NCI-H2081 (cell line): ENCODE data around the gene CACNA1B.
"Not testable (repeated sequence)": the region's sequence is repeated elsewhere in the genome, so short reads cannot be mapped to it uniquely, and the experiment has no call there.

Experiments used
- DNase-seq, 2 experiments: peaks; one replicate each; lab custom pipeline; 2025; lab: John Stamatoyannopoulos, UW

CACNA1B gene

DNA sequence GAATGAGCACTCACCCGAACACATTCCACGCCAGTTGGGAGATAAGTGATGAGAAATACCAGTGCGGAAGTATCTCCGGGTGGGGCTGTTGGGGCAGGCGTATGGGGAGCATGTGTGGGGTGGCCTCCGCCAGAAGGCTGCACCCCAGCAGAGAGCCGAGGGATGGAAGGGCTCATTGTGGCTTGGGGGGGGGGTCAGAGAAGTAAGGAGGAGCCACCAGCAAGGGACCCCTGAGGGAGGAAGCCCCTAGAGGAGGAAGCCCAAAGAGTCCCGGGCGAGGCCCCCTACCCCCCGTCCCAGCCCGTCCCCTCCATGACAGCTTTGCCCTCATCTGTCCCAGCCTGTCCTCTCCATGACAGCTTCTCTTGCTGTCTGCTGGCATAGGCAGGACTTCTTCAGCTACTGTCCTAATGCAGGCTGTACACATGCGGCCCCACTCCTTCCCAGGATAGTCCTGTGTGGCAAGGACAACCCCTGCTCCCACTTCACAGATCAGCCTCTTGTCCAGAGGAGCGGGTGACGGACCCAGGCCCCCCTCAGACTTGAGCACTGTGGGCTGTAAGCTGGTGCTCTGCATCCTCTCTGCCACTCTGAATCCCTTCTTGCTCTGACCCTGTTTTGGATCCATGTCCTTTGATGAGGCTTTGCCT is 239.6 kb downstream of the CACNA1B start:
- no peak for DNase-seq

GRCh38 chr9:138117836-138118235 is 240.3 kb downstream of the CACNA1B start:
- DNase-seq, result no peak

- DNase-seq, result no peak
Measured at GRCh38 chr9:138118601-138119071, 241.1 kb downstream of the CACNA1B start.

GRCh38 chr9:138119202-138120027 is 241.8 kb downstream of the CACNA1B start:
- no peak for DNase-seq

DNA sequence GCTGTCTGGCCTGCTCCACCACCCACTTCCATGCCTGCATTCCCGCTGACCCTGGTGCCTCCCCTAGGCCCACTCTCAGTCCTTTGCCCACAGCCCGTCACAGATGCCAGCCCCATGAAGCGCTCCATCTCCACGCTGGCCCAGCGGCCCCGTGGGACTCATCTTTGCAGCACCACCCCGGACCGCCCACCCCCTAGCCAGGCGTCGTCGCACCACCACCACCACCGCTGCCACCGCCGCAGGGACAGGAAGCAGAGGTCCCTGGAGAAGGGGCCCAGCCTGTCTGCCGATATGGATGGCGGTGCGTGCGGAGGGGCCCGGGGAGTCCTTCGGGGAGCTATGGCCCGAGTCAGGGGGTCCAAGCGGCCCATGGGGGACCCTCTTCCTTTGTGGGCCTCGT is 242.5 kb downstream of the CACNA1B start:
- DNase-seq, result no peak

- no peak for DNase-seq
Measured at GRCh38 chr9:138120511-138121437, 243.2 kb downstream of the CACNA1B start.

- DNase-seq, result no peak
Measured at GRCh38 chr9:138121438-138122050, 244.0 kb downstream of the CACNA1B start.

DNA sequence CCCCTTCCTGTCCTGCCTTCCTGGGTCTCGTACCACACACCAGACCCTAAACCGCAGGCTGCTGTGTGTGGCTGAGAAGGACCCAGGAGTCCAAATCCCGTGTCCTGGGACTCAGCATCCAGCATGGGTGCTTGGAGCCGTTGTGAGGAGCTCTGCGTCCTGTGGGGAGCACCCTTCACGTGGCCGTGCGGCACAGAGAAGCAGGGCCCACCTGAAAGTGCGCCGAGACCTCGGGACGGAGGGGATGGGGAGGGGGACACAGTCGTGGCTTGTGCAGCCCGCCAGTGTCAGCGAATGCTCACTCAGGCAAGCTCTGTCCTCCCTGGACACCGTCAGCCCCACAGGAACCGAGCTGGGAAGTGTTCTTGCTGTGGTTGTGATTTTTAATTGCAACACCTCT is 244.6 kb downstream of the CACNA1B start:
- no peak for DNase-seq

DNA sequence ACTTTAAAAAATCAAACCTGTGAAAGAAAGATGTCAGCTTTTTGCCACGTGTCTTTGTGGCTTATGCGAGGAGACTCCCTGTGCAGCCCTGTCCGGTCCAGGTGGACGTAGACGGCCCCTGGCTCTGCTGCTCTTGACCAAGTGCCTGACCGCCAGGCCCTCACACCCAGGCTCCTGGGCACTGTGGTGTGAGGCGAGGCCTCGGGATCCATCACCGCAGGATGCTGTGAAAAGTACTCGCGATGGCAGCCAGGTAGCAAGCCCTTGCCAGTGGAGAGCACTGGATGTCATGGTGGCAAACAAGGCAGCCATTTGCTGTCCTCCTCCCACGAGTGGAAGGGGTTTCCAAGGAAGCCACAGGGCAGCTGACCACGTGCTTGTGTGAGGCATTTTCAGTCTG is 245.1 kb downstream of the CACNA1B start:
- DNase-seq, result no peak

DNA sequence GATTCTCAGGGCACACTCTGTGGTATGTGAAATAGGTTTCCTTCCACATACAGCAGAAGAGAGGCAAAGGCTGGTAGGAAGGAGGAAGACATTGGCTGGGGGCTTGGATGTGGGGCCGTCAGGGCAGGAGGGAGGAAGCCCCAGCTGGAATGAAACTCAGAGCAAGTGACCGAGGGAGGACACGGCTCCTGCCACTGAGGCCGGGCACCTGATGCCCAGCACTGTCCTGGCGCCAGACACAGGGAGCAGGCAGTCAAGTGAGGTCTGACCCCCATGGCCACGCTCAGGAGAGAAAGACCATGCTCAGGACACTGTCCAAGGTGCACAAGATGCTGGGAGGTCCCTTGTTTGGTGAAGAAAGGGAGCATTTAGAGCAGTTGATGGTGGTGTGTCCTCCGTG is 245.5 kb downstream of the CACNA1B start:
- DNase-seq, result no peak

- not testable (repeated sequence) for DNase-seq
Measured at GRCh38 chr9:138126090-138126857, 248.7 kb downstream of the CACNA1B start.

- not testable (repeated sequence) for DNase-seq
Measured at GRCh38 chr9:138126858-138127584, 249.4 kb downstream of the CACNA1B start.

- DNase-seq, result not testable (repeated sequence)
Measured at GRCh38 chr9:138128027-138128426, 250.4 kb downstream of the CACNA1B start.

DNA sequence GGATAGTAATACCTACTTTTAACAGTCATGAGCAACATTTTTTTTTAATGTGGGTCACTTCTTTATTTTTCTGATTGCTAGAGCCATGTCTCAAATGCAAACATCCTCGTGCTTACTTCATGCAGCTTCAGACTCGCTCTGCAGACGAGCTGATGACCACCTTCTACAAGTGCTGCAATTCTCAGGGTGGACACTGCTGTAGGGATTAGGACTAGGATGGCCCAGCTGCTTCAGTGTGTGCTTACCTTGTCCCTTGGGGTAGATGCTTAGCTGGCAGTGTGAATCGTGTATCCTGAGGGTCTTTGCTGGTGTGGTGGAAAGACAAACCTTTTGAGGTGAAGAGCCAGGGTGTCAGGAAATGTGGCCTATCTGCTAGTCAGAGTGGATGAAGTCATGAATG is 251.7 kb downstream of the CACNA1B start:
- not testable (repeated sequence) for DNase-seq

DNA sequence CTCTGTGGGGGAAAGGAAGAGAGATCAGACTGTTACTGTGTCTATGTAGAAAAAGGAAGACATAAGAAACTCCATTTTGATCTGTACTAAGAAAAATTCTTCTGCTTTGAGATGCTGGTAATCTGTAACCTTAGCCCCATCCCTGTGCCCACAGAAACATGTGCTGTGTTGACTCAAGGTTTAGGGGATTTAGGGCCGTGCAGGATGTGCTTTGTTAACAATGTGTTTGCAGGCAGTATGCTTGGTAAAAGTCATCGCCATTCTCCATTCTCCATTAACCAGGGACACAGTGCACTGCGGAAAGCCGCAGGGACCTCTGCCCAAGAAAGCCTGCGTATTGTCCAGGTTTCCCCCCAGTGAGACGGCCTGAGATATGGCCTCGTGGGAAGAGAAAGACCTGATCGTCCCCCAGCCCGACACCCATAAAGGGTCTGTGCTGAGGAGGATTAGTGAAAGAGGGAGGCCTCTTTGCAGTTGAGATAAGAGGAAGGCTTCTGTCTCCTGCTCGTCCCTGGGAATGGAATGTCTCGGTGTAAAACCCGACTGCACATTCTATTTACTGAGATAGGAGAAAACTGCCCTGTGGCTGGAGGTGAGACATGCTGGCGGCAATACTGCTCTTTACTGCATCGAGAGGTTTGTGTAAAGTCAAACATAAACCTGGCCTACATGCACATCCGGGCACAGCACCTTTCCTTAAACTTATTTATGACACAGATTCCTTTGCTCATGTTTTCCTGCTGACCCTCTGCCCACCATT is 255.5 kb downstream of the CACNA1B start:
- DNase-seq, result not testable (repeated sequence)

DNA sequence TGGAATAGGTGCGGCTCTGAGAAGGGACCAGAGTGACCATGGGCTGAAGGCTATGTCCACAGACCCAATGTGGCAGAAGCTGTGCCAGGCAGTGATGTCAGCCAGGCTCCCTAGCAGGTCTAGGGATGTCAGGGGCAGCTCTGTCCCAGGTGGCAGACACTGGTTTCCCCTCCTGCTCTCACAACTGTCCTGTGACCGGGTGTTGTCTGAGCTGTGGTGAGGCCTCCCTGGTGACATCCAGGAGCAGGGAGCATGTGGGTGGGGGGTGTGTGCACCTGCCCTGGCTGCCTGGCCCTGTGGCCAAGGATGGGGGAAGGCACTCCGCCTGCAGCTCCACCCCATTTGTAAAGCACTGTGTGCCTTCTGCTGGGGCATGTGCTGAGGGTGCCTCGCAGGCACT is 257.0 kb downstream of the CACNA1B start:
- DNase-seq, result not testable (repeated sequence)

- not testable (repeated sequence) for DNase-seq
Measured at GRCh38 chr9:138139096-138139495, 261.5 kb downstream of the CACNA1B start.

GRCh38 chr9:138140980-138141379 is 263.4 kb downstream of the CACNA1B start:
- DNase-seq, result not testable (repeated sequence)

DNA sequence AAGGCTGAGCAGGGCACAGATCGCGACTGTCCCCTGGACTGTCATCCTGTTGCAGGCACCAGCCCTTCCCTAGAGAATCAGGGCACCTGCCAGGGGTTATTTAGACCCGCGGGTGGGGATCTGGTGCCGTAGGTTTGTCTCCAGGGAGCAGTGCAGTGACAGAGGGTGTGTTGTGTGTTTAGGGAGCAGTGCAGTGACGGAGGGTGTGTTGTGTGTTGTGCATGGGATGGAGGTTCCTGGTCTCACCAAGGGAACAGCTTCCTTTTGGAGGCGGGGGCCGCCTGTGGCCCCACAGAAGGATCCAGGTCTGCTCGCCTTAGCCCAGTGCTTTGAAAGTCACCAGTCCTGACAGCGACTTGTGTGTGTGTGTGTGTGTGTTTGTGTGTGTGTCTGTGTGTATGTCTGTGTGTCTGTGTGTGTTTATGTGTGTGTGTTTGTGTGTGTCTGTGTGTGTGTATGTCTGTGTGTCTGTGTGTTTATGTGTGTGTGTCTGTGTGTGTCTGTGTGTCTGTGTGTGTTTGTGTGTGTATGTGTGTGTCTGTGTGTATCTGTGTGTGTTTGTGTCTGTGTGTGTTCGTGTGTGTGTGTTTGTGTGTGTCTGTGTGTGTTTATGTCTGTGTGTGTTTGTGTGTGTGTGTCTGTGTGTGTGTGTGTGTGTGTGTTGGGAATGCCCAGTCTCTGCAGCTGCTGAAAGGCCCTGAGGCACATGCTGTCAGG is 265.1 kb downstream of the CACNA1B start:
- DNase-seq, result not testable (repeated sequence)
